HepG2 (cell line): ENCODE data around the gene CLASRP. TPM values are rescaled to one million over a fixed set of nuclear protein-coding genes. Genes with fewer than 3 reads are reported as not detected.

Experiments used
- DR1 ChIP-seq: sonication (generic); formaldehyde crosslinking; IDR thresholded peaks from 2 replicates; pipeline ENCODE4 v1.8.0; 2021; ENCODE audit warnings: mild to moderate bottlenecking, missing genetic modification reagents, inconsistent platforms
- GTF2F1 ChIP-seq: fragments of 150-350 bp; IDR thresholded peaks from 2 replicates; pipeline ENCODE4 v1.6.1; 2014; ENCODE audit warnings: low read length
- KLF13 ChIP-seq: sonication (generic); formaldehyde crosslinking; IDR thresholded peaks from 2 replicates; pipeline ENCODE4 v1.4.0; 2020; ENCODE audit warnings: mild to moderate bottlenecking, missing genetic modification reagents
- MAZ ChIP-seq, 2 experiments: sonication (generic) in 1 of 2; formaldehyde crosslinking in 1 of 2; IDR thresholded peaks; 2 replicates each; pipeline versions ENCODE4 v1.5.0 to v1.6.1; 2012 to 2020; ENCODE audit warnings: low read depth in 2 of 2, mild to moderate bottlenecking in 2 of 2, borderline replicate concordance in 1 of 2, improper control_type of control experiment in 1 of 2, low read length in 1 of 2, missing genetic modification reagents in 1 of 2, moderate library complexity in 1 of 2
- NR2F1 ChIP-seq, 2 experiments: fragments of 450-650 bp in 1 of 2; formaldehyde crosslinking in 1 of 2; IDR thresholded peaks; 2 replicates each; pipeline versions ENCODE4 v1.5.0 to v1.6.1; 2016 to 2020; ENCODE audit warnings: mild to moderate bottlenecking in 1 of 2, missing compliant biosample characterization in 1 of 2, missing genetic modification reagents in 1 of 2, moderate library complexity in 1 of 2
- PHF20 ChIP-seq: sonication (generic); formaldehyde crosslinking; IDR thresholded peaks from 2 replicates; pipeline ENCODE4 v1.5.0; 2020; ENCODE audit warnings: mild to moderate bottlenecking, missing genetic modification reagents
- PRPF4 ChIP-seq: fragments of 200-400 bp; formaldehyde crosslinking; IDR thresholded peaks from 2 replicates; pipeline ENCODE4 v1.6.1; 2016; ENCODE audit warnings: low read length, low read depth; ENCODE audit not compliant: poor library complexity, severe bottlenecking
- SP4 ChIP-seq: sonication (generic); formaldehyde crosslinking; IDR thresholded peaks from 2 replicates; pipeline ENCODE4 v1.8.1; 2023; ENCODE audit warnings: mild to moderate bottlenecking, missing genetic modification reagents
- ZNF143 ChIP-seq: sonication (generic); formaldehyde crosslinking; IDR thresholded peaks from 2 replicates; pipeline ENCODE4 v1.4.0; 2020; ENCODE audit warnings: missing genetic modification reagents
- ZNF234 ChIP-seq: sonication (generic); formaldehyde crosslinking; conservative IDR thresholded peaks from 2 replicates; pipeline ENCODE4 v1.5.1; 2020; ENCODE audit warnings: mild to moderate bottlenecking, missing genetic modification reagents
- ZNF562 ChIP-seq: sonication (generic); formaldehyde crosslinking; IDR thresholded peaks from 2 replicates; pipeline ENCODE4 v1.8.0; 2022; ENCODE audit warnings: missing genetic modification reagents, borderline replicate concordance
- ZNF83 ChIP-seq: sonication (generic); formaldehyde crosslinking; IDR thresholded peaks from 2 replicates; pipeline ENCODE4 v1.4.0; 2020; ENCODE audit warnings: missing genetic modification reagents, mild to moderate bottlenecking, borderline replicate concordance
- polyA plus RNA-seq, 8 experiments: library from polyadenylated mRNA; depleted of rRNA in 3 of 8; stranded (reverse) in 7 of 8; unstranded in 1 of 8; fragments of >200 nt; fragmentation: Illumina TruSeq in 4 of 8; extraction: Trizol in 4 of 8; gene quantifications; 2 replicates each; pipeline versions ENCODE4 v1.2.1 to v1.2.3, GENCODE V29; 2011 to 2016; ENCODE audit warnings: low read depth in 4 of 8, missing spikeins in 1 of 8, mixed read lengths in 1 of 8; ENCODE audit not compliant: insufficient read depth in 1 of 8
- total RNA-seq, 5 experiments: library from RNA; depleted of rRNA; stranded (reverse); fragments of >200 nt; fragmentation: Illumina TruSeq; extraction: Trizol; gene quantifications; 2 replicates each; pipeline ENCODE4 v1.2.3, GENCODE V29; 2016; ENCODE audit warnings: low read depth in 1 of 5
- TF ChIP-seq, protein P1 (sequence below): sonication (generic); formaldehyde crosslinking; IDR thresholded peaks from 2 replicates; pipeline ENCODE4 v1.5.0; 2020; ENCODE audit warnings: missing genetic modification reagents
- TF ChIP-seq, protein P2 (sequence below): sonication (generic); formaldehyde crosslinking; IDR thresholded peaks from 2 replicates; pipeline ENCODE4 v1.8.1; 2023; ENCODE audit warnings: missing genetic modification reagents, inconsistent platforms, borderline replicate concordance
- TF ChIP-seq, protein P3 (sequence below): IDR thresholded peaks from 2 replicates; pipeline ENCODE4 v1.6.1; 2016; ENCODE audit warnings: missing compliant biosample characterization, missing genetic modification reagents, borderline replicate concordance
- TF ChIP-seq, protein P4 (sequence below): IDR thresholded peaks from 2 replicates; pipeline ENCODE4 v1.6.1; 2018; ENCODE audit warnings: missing genetic modification reagents
- TF ChIP-seq, protein P5 (sequence below): sonication (generic); formaldehyde crosslinking; IDR thresholded peaks from 2 replicates; pipeline ENCODE4 v1.4.0; 2020; ENCODE audit warnings: missing genetic modification reagents
- TF ChIP-seq, protein P6 (sequence below): sonication (generic); formaldehyde crosslinking; IDR thresholded peaks from 2 replicates; pipeline ENCODE4 v1.5.1; 2020; ENCODE audit warnings: mild to moderate bottlenecking, moderate library complexity, missing genetic modification reagents

The CLASRP gene
- total and polyA plus RNA-seq, 2 of the 13 experiments (the other 11 are each of a cell fraction or from before 2014, with no cell fraction given): 32.0 to 51.4 TPM

DNA sequence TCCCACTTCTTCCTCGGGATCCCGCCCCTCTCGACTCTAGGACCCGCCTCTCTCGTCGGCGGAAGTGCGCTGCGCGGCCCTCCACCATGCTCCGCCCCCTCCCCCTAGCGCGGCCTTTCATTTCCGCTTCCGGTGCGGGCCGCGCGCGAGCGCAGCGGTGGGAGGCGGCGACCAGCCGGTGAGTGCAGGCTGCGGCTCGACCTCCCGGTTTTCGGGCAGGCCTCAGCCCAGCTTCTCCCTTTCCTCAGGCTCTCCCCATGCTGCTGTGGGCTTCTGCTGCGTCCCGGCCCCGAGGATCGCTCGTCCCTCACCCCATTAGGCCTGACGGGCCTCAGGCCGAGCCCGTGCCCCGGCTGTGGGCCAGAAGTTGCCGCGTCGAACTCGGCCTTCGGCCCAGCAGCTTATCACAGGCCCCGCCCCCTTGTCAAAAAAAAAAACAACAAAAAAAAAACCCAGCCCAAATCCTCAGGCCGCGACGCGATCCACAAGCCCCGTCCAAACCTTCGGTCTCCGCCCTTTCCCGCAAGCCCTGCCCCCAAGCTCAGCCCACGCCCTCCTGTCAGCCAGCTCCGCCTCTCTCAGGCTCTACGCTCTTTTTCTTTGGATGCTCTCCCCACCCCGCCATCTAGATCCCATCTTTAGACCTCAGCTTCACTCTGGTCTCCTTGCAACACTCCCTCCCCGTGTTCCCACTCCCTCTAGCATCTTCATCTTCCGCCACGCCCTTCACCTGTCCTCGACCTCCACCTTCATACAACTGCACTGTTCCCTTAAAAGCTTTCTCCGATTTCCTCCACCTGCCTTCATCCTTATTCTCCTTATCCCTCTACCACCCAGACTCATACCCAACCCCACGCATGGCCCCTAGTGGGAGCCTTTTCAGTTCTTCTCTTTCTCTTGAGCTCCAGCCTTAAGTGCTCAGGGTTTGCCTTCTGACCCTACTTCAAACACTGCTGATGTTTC lies at the start of gene CLASRP (continued):
- TF ChIP-seq, protein P1, sequence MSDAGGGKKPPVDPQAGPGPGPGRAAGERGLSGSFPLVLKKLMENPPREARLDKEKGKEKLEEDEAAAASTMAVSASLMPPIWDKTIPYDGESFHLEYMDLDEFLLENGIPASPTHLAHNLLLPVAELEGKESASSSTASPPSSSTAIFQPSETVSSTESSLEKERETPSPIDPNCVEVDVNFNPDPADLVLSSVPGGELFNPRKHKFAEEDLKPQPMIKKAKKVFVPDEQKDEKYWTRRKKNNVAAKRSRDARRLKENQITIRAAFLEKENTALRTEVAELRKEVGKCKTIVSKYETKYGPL (CRISPR knock-in tag): 0 out of 2 replicates have a peak, but pooled peaks have one; percentile 82
- TF ChIP-seq, protein P2, sequence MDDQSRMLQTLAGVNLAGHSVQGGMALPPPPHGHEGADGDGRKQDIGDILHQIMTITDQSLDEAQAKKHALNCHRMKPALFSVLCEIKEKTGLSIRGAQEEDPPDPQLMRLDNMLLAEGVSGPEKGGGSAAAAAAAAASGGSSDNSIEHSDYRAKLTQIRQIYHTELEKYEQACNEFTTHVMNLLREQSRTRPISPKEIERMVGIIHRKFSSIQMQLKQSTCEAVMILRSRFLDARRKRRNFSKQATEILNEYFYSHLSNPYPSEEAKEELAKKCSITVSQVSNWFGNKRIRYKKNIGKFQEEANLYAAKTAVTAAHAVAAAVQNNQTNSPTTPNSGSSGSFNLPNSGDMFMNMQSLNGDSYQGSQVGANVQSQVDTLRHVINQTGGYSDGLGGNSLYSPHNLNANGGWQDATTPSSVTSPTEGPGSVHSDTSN (CRISPR knock-in tag): no peak
- TF ChIP-seq PHF20 (CRISPR knock-in tag) (peak; percentile 89), DR1 (CRISPR knock-in tag) (peak; percentile 82), ZNF234 (CRISPR knock-in tag) (no peak), ZNF562 (no peak), ZNF83 (CRISPR knock-in tag) (peak; percentile 59; the same call in 1 of the 2 replicates), ZNF143 (CRISPR knock-in tag) (0 out of 2 replicates have a peak, but pooled peaks have one; percentile 24), SP4 (peak; percentile 91), KLF13 (CRISPR knock-in tag) (no peak; the same call in 1 of the 2 replicates), GTF2F1 (no peak), PRPF4 (no peak), NR2F1 (CRISPR knock-in tag; IDR thresholded peaks at IDR 0.05) (no peak), MAZ (IDR thresholded peaks at IDR 0.05; ENCODE audit: borderline replicate concordance, low read depth, low read length) (peak; percentile 74), MAZ (CRISPR knock-in tag; IDR thresholded peaks at IDR 0.05; ENCODE audit: low read depth) (peak; percentile 62; the same call in 1 of the 2 replicates)
- TF ChIP-seq, protein P3, sequence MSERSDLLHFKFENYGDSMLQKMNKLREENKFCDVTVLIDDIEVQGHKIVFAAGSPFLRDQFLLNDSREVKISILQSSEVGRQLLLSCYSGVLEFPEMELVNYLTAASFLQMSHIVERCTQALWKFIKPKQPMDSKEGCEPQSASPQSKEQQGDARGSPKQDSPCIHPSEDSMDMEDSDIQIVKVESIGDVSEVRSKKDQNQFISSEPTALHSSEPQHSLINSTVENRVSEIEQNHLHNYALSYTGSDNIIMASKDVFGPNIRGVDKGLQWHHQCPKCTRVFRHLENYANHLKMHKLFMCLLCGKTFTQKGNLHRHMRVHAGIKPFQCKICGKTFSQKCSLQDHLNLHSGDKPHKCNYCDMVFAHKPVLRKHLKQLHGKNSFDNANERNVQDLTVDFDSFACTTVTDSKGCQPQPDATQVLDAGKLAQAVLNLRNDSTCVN: peak; percentile 62; the same call in 1 of the 2 replicates
- TF ChIP-seq, protein P4, sequence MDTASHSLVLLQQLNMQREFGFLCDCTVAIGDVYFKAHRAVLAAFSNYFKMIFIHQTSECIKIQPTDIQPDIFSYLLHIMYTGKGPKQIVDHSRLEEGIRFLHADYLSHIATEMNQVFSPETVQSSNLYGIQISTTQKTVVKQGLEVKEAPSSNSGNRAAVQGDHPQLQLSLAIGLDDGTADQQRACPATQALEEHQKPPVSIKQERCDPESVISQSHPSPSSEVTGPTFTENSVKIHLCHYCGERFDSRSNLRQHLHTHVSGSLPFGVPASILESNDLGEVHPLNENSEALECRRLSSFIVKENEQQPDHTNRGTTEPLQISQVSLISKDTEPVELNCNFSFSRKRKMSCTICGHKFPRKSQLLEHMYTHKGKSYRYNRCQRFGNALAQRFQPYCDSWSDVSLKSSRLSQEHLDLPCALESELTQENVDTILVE (CRISPR knock-in tag): peak; percentile 40; the same call in 1 of the 2 replicates
- TF ChIP-seq, protein P5, sequence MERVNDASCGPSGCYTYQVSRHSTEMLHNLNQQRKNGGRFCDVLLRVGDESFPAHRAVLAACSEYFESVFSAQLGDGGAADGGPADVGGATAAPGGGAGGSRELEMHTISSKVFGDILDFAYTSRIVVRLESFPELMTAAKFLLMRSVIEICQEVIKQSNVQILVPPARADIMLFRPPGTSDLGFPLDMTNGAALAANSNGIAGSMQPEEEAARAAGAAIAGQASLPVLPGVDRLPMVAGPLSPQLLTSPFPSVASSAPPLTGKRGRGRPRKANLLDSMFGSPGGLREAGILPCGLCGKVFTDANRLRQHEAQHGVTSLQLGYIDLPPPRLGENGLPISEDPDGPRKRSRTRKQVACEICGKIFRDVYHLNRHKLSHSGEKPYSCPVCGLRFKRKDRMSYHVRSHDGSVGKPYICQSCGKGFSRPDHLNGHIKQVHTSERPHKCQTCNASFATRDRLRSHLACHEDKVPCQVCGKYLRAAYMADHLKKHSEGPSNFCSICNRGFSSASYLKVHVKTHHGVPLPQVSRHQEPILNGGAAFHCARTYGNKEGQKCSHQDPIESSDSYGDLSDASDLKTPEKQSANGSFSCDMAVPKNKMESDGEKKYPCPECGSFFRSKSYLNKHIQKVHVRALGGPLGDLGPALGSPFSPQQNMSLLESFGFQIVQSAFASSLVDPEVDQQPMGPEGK (CRISPR knock-in tag): peak; percentile 35; the same call in 1 of the 2 replicates
- TF ChIP-seq, protein P6, sequence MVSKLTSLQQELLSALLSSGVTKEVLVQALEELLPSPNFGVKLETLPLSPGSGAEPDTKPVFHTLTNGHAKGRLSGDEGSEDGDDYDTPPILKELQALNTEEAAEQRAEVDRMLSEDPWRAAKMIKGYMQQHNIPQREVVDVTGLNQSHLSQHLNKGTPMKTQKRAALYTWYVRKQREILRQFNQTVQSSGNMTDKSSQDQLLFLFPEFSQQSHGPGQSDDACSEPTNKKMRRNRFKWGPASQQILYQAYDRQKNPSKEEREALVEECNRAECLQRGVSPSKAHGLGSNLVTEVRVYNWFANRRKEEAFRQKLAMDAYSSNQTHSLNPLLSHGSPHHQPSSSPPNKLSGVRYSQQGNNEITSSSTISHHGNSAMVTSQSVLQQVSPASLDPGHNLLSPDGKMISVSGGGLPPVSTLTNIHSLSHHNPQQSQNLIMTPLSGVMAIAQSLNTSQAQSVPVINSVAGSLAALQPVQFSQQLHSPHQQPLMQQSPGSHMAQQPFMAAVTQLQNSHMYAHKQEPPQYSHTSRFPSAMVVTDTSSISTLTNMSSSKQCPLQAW (CRISPR knock-in tag): peak; percentile 95
